HepG2 (cell line): ENCODE data around the gene RUNDC1. TPM values are rescaled to one million over a fixed set of nuclear protein-coding genes. Genes with fewer than 3 reads are reported as not detected.

ENCODE experiments used
- ATF1 ChIP-seq: IDR thresholded peaks from 2 replicates; pipeline ENCODE4 v1.6.1; 2016; ENCODE audit warnings: mild to moderate bottlenecking, control low read depth
- GATA4 ChIP-seq: sonication (generic); IDR thresholded peaks from 2 replicates; pipeline ENCODE4 v1.6.1; 2016; ENCODE audit warnings: antibody characterized with exemption, low read depth, borderline replicate concordance
- GATAD2A ChIP-seq: IDR thresholded peaks from 2 replicates; pipeline ENCODE4 v1.6.1; 2016
- GPN1 ChIP-seq: sonication (generic); formaldehyde crosslinking; IDR thresholded peaks from 2 replicates; pipeline ENCODE4 v1.5.1; 2020; ENCODE audit warnings: missing genetic modification reagents, borderline replicate concordance
- HNF1B ChIP-seq: sonication (generic); formaldehyde crosslinking; IDR thresholded peaks from 2 replicates; pipeline ENCODE4 v1.5.1; 2020; ENCODE audit warnings: mild to moderate bottlenecking, moderate library complexity, missing genetic modification reagents
- IKZF1 ChIP-seq: fragments of 450-650 bp; IDR thresholded peaks from 2 replicates; pipeline ENCODE4 v1.7.1; 2016
- MEIS1 ChIP-seq: sonication (generic); formaldehyde crosslinking; IDR thresholded peaks from 2 replicates; pipeline ENCODE4 v1.9.0; 2021; ENCODE audit warnings: mild to moderate bottlenecking, missing genetic modification reagents, moderate library complexity, borderline replicate concordance
- PAX8 ChIP-seq: sonication (generic); formaldehyde crosslinking; IDR thresholded peaks from 2 replicates; pipeline ENCODE4 v1.8.0; 2022; ENCODE audit warnings: mild to moderate bottlenecking, missing genetic modification reagents, borderline replicate concordance
- PCBP2 ChIP-seq: fragments of 200-400 bp; formaldehyde crosslinking; optimal IDR thresholded peaks from 2 replicates; pipeline ENCODE3; 2018; ENCODE audit warnings: low read length, low read depth; ENCODE audit not compliant: poor library complexity, severe bottlenecking
- RARG ChIP-seq: sonication (generic); formaldehyde crosslinking; IDR thresholded peaks from 2 replicates; pipeline ENCODE4 v1.4.0; 2020; ENCODE audit warnings: low read depth, mild to moderate bottlenecking, missing genetic modification reagents
- SP2 ChIP-seq: sonication (generic); formaldehyde crosslinking; IDR thresholded peaks from 2 replicates; pipeline ENCODE4 v1.5.1; 2020; ENCODE audit warnings: mild to moderate bottlenecking, missing genetic modification reagents
- SYNCRIP ChIP-seq: fragments of 200-400 bp; formaldehyde crosslinking; IDR thresholded peaks from 2 replicates; pipeline ENCODE4 v1.6.1; 2018; ENCODE audit warnings: mild to moderate bottlenecking, low read depth, low read length; ENCODE audit not compliant: insufficient read depth
- TMF1 ChIP-seq: sonication (generic); formaldehyde crosslinking; IDR thresholded peaks from 2 replicates; pipeline ENCODE4 v1.8.1; 2022; ENCODE audit warnings: low read depth, missing genetic modification reagents
- ZNF367 ChIP-seq: sonication (generic); formaldehyde crosslinking; IDR thresholded peaks from 2 replicates; pipeline ENCODE4 v1.4.0; 2020; ENCODE audit warnings: missing genetic modification reagents, borderline replicate concordance
- ZNF512B ChIP-seq: sonication (generic); formaldehyde crosslinking; IDR thresholded peaks from 2 replicates; pipeline ENCODE4 v1.5.1; 2020; ENCODE audit warnings: missing genetic modification reagents, mild to moderate bottlenecking, borderline replicate concordance
- ZNF652 ChIP-seq: IDR thresholded peaks from 2 replicates; pipeline ENCODE4 v1.6.1; 2016; ENCODE audit warnings: low read depth, borderline replicate concordance
- ZNF737 ChIP-seq: sonication (generic); formaldehyde crosslinking; IDR thresholded peaks from 2 replicates; pipeline ENCODE4 v1.5.0; 2020; ENCODE audit warnings: missing genetic modification reagents, mild to moderate bottlenecking, borderline replicate concordance
- ZNF782 ChIP-seq: sonication (generic); formaldehyde crosslinking; IDR thresholded peaks from 2 replicates; pipeline ENCODE4 v1.4.0; 2020; ENCODE audit warnings: missing genetic modification reagents, mild to moderate bottlenecking, borderline replicate concordance
- polyA plus RNA-seq, 8 experiments: library from polyadenylated mRNA; depleted of rRNA in 3 of 8; stranded (reverse) in 7 of 8; unstranded in 1 of 8; fragments of >200 nt; fragmentation: Illumina TruSeq in 4 of 8; extraction: Trizol in 4 of 8; gene quantifications; 2 replicates each; pipeline versions ENCODE4 v1.2.1 to v1.2.3, GENCODE V29; 2011 to 2016; ENCODE audit warnings: low read depth in 4 of 8, missing spikeins in 1 of 8, mixed read lengths in 1 of 8; ENCODE audit not compliant: insufficient read depth in 1 of 8
- total RNA-seq, 5 experiments: library from RNA; depleted of rRNA; stranded (reverse); fragments of >200 nt; fragmentation: Illumina TruSeq; extraction: Trizol; gene quantifications; 2 replicates each; pipeline ENCODE4 v1.2.3, GENCODE V29; 2016; ENCODE audit warnings: low read depth in 1 of 5
- TF ChIP-seq, protein P1 (sequence below): sonication (generic); formaldehyde crosslinking; IDR thresholded peaks from 2 replicates; pipeline ENCODE4 v1.5.1; 2020; ENCODE audit warnings: missing genetic modification reagents, mild to moderate bottlenecking, borderline replicate concordance
- TF ChIP-seq, protein P2 (sequence below): sonication (generic); formaldehyde crosslinking; IDR thresholded peaks from 2 replicates; pipeline ENCODE4 v1.4.0; 2020; ENCODE audit warnings: missing genetic modification reagents, borderline replicate concordance

Gene RUNDC1
- total and polyA plus RNA-seq, 2 of the 13 experiments (the other 11 are each of a cell fraction or from before 2014, with no cell fraction given), result 10.3 to 11.4 TPM

DNA sequence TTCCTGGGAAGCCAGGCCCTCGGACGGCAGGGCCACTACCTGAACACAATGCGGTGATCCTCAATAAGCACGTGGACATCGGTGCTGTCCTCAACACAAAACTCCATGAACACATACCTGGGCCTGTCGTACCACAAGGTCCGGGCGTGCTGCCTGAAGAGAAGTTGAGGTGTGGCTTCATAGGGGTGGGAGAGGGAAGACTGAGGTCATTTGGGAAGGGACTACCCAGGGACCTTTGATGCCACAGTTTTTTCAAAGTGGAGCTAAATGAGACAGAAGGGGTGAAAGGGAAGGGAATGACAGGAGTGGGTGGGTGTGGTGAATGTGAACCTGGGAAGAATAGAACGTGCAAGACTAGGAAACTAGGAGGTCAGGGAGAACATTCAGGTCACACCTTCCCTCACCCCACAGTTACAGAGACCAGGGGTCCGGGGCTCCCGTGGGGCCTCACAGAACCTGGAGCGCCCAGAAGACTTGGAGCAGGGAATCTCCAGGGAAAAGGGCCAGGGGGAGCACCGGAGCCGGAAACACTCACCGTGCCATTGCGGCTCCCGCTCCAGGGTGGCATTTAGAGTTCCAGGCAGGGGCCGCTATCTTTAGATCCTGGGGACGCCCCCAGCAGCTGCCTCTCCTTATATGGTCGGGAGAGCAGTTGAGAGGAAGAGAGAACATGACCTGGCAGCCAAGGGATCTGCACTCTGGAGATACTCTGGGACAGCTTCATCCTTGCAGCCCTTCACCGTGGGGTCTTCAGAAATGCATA, 673 bp upstream of the RUNDC1 start, which contains the start of gene PTGES3L (continued):
- TF ChIP-seq, protein P1, sequence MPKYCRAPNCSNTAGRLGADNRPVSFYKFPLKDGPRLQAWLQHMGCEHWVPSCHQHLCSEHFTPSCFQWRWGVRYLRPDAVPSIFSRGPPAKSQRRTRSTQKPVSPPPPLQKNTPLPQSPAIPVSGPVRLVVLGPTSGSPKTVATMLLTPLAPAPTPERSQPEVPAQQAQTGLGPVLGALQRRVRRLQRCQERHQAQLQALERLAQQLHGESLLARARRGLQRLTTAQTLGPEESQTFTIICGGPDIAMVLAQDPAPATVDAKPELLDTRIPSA (CRISPR knock-in tag), result no peak; the same call in 1 of the 2 replicates
- no peak for TF ChIP-seq MEIS1 (CRISPR knock-in tag)
- no peak for TF ChIP-seq GATA4
- no peak for TF ChIP-seq ZNF367 (CRISPR knock-in tag)
- TF ChIP-seq TMF1 (CRISPR knock-in tag), result no peak
- TF ChIP-seq ZNF737 (CRISPR knock-in tag), result no peak
- no peak for TF ChIP-seq ZNF512B
- no peak for TF ChIP-seq GPN1 (CRISPR knock-in tag)
- no peak for TF ChIP-seq IKZF1
- no peak for TF ChIP-seq ZNF782 (CRISPR knock-in tag)
- no peak for TF ChIP-seq ZNF652 (CRISPR knock-in tag)
- TF ChIP-seq SP2 (CRISPR knock-in tag), result no peak
- no peak for TF ChIP-seq RARG (CRISPR knock-in tag)
- no peak for TF ChIP-seq PCBP2
- TF ChIP-seq HNF1B (CRISPR knock-in tag), result peak; percentile 2; the same call in 1 of the 2 replicates
- TF ChIP-seq, protein P2, sequence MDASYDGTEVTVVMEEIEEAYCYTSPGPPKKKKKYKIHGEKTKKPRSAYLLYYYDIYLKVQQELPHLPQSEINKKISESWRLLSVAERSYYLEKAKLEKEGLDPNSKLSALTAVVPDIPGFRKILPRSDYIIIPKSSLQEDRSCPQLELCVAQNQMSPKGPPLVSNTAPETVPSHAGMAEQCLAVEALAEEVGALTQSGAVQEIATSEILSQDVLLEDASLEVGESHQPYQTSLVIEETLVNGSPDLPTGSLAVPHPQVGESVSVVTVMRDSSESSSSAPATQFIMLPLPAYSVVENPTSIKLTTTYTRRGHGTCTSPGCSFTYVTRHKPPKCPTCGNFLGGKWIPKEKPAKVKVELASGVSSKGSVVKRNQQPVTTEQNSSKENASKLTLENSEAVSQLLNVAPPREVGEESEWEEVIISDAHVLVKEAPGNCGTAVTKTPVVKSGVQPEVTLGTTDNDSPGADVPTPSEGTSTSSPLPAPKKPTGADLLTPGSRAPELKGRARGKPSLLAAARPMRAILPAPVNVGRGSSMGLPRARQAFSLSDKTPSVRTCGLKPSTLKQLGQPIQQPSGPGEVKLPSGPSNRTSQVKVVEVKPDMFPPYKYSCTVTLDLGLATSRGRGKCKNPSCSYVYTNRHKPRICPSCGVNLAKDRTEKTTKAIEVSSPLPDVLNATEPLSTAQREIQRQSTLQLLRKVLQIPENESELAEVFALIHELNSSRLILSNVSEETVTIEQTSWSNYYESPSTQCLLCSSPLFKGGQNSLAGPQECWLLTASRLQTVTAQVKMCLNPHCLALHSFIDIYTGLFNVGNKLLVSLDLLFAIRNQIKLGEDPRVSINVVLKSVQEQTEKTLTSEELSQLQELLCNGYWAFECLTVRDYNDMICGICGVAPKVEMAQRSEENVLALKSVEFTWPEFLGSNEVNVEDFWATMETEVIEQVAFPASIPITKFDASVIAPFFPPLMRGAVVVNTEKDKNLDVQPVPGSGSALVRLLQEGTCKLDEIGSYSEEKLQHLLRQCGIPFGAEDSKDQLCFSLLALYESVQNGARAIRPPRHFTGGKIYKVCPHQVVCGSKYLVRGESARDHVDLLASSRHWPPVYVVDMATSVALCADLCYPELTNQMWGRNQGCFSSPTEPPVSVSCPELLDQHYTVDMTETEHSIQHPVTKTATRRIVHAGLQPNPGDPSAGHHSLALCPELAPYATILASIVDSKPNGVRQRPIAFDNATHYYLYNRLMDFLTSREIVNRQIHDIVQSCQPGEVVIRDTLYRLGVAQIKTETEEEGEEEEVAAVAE (CRISPR knock-in tag), result no peak
- TF ChIP-seq ATF1 (CRISPR knock-in tag), result no peak
- no peak for TF ChIP-seq GATAD2A (CRISPR knock-in tag)
- no peak for TF ChIP-seq PAX8
- no peak for TF ChIP-seq SYNCRIP
